ENCODE measurements around the gene AK4.

Gene AK4

DNA sequence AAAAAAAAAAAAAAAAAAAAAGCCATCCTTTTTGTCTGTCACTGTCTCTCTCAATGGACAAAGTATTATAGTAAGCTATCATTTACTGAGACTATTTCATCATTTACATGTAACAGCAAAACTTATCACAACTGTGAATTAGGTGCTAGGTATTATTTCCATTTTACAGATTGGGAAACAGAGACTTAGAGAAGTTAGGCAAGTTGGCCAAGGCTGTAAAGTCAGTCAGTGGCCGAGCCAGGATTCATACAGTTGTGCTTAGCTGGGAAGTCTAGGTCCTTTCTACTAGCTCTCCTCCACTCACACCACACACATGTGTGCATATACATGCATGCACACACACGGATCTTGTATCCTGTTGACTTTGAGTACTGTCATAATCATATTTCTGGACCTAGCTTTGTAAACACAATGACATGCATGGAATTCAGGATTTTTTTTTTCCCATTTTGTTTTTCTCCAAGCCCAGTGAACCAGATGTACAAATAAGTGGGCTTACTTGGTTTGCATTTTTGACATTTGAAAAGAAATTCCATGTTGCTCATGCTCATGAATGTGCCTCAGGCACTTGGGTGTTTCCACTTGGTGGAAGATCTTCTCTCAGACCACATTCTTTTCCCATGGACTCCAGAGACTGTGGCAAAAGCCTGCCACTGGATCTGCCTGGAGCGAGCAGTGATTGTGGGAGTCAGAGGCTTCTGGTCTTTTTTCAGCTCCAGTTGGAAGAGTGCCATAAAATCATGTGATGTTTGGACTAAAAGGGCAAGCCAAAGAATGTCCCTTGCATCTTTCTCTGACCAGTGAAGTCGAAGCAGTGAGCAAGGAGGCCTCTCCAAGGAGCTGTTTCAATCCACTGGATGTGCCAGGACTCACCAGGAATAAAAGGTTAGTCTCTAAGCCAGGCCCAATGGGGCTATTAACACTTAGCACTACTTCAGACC, 99.7 kb downstream of the AK4 start:
- peak in 21 of 51 donors; percentile 6 to 77 (median 31) for DNase-seq

DNA sequence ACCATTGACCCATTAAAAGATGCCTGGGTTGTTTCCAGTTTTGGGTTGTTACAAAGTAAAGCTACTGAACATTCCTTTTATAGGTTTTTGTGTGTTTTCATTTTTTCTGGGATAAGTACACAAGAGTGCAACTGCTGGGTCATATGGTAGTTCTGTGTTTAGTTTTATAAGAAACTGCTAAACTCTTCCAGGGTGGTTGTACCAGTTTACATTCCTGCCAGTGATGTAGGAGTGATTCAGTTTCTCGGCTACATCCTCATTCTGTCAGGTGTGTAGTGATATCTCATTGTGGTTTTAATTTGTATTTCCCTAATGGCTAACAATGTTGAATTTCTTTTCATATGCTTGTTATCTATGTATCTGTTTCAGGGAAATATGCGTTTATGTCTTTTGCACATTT, 102.8 kb downstream of the AK4 start:
- no peak for DNase-seq

DNA sequence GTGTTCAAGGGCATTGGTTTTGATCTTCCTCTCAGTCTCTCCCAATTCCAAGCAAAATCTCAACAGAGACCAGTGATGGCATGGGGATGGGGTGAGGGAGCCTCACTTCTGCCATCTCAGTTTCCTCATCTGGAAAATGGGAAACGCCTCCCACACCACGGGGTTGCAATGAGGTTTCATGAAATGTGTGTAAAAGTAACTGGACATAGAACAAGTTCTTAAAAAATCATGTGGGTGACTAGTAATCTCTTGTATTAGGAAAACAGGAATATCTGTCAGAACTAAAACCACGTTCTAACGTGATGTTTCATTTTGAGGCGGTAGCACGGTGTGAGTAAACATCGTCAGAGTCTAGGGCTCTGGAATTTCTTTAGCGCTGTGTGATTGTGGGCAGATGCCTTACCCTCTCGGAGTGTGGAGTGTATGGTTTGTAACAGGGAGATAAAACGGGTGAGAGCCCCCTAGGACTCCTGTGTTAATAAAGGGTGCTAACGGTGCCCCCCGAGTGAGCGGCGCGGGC, 105.9 kb downstream of the AK4 start:
- no peak for DNase-seq

DNA sequence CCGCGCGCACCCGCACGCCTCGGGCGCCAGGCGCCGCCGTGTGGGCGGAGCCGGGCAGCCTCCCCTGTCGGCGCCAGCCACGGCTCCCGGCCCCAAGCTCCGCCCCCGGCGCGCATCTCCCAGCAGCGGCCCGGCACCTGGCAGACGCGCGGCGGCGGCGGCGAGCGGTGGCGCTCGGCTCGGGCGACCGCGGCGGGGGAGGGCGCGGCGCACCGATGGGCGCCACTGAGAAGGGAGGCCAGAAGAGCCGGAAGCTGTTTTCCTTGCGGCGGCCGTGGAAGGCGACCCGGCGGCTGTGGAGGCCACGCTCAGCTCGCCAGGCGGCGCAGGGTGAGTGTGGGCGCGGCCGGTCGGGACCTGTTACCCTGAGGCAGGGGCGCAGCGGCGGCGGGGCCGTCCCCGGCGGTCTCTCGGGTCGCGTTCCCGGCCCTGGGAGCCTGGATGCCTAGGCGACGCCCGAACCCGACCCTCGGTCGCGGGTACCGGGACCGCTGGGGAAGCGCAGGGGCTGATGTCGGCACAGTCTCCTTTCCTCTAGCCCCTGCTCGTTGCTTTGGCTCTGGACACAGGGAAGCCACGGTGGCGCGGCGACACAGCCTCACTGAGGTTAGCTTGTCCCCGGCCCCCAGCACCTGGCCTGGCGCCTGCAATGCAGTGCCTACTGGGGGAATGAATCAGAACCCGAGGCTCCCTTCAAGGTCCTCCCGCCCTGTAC, 106.5 kb downstream of the AK4 start:
- DNase-seq = peak in 47 of 51 donors; percentile 44 to 92 (median 72)

DNA sequence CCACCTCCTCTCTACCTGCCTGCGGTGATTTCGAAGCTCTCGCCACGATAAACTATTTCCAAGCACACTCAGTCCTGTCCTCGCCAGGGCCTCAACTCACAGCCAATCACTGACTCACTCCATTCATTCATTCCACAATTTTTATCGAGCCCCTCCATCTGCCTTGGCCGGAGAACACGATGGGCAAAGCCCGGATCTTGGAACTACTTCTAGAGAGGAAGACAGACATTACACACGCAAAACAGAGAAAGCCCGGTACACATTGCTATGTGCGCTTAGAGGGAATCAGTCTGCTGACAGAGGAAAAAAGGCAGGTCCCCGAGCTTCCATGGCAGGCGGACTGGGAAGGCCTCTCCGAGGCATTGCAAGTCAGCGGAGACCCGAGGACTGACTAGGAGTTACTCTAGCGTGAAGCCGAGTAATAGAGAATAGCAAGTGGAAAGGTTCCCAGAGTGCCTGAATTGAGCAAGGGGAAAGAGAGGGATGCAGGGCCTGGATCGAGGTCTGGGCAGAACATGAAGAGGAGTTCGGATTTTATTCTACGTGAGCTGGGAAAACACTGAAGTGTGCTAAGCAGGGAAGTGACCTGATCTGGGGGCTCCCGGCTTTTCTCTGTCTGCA, 107.1 kb downstream of the AK4 start:
- peak in 31 of 51 donors; percentile 7 to 87 (median 37) for DNase-seq

DNA sequence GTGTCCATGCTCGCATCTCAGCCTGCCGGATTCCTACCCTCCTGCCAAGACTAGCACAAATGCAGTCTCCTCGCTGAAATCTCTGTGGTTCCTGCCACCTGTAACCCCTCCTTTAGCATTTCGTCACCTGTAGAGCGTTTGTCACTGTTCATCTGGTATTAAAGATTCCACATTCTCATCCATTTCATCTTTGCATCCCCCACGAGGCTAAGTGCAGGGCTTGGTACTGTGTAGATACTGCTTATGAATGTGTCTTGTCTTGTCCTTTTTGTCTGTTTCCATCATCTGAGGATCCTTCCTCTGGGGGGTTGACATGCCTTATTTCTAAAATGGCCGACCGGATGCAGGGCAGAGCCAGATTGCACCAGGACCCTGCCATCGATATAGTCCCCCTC, 107.7 kb downstream of the AK4 start:
- peak in 7 of 51 donors; percentile 16 to 83 (median 47) for DNase-seq

- peak in 16 of 51 donors; percentile 4 to 50 (median 26) for DNase-seq
These were observed 109.1 kb downstream of the AK4 start for GRCh38 chr1:65256860-65257708.

GRCh38 chr1:65258106-65258505, 110.1 kb downstream of the AK4 start:
- DNase-seq = no peak

GRCh38 chr1:65259816-65260215, 111.8 kb downstream of the AK4 start:
- DNase-seq = no peak

DNA sequence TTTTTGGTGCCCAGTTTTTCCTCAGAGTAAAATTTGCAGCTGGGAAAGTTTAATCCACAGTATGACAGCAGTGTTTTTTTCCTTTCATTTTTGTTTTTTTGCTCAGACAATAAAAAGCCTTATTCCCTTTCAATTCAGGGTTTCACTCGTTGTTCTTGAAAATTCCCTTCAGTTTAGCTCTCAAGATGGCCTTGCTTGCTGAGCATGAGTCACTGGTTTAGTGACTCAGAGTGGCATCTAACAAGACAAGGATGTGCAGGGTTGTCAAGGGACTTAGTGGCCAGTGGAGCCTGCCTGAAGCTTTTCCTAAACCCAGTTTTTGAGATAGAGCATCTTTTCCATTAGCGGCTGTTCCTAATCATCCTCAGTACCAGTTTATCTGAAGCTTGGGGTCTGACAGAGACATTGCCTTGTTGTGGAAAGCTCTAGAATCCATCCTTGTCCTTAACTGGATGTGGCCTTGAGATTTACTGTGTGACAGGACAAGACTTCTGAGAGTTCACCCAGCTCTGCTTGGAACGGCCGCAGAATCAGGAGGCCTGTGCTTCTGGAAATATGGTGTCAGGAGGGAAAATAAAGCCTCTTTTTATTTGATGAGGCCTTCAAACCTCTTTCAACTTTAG, 113.0 kb downstream of the AK4 start:
- peak in 21 of 51 donors; percentile 5 to 68 (median 21) for DNase-seq

- no peak for DNase-seq
These were observed 115.3 kb downstream of the AK4 start for GRCh38 chr1:65263286-65263685.

DNA sequence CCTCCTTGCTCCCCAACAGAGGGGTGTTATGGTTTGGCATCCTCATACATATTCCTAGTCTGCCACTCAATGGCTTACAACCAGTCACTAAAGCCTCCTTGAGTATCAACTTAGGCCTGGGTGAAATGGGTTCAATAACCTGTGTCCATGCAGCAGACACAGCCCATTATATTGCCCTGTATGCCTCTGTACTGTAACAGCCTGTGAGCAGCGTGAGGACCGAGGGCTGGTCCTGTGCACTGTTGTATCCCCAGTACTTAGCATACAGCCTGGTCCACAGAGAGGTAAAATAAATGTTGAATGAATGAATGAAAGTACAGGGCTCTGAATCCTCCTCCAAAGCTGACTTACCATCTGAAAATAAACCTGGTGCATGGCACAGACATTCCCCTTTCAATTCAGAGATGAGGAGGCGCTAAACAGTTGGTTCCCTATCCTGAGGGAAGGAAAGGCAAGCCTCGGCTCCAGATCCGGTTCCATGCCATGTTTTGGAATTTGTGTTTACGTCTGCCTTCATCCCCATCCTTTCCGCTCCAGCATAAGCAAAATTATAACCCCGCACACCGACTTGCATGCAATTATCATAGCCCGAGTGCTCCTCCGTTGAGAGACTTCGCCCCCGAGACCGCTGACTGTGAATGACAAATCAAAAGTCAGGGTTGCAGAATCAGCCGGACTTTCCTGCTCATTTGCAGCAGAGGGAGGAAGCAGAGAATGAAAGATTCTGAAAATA, 116.4 kb downstream of the AK4 start:
- DNase-seq = peak in 33 of 51 donors; percentile 11 to 80 (median 31)

DNA sequence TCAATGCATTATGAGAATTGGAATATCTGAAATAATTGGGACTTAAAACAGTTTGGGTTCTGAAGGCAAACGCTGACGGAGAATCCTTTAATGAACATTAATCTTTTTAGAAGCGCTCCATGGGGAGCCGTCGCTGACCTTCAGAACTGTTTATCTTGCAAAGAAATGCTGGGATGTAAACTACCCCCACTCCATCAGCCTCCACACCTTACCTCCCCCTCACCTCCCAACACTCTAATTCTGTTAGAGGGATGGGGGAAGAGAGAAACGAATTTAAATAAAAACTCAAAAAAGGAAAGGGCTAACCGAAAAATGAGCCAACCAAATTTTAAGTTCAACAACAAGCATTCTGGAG, 117.3 kb downstream of the AK4 start:
- no peak for DNase-seq

GRCh38 chr1:65265651-65266351, 117.8 kb downstream of the AK4 start:
- DNase-seq = peak in 36 of 51 donors; percentile 12 to 82 (median 42)

GRCh38 chr1:65266476-65266875, 118.5 kb downstream of the AK4 start:
- DNase-seq = no peak

- no peak for DNase-seq
These were observed 119.3 kb downstream of the AK4 start for GRCh38 chr1:65267271-65267670.

- DNase-seq = no peak
These were observed 119.7 kb downstream of the AK4 start for GRCh38 chr1:65267683-65268082.

DNA sequence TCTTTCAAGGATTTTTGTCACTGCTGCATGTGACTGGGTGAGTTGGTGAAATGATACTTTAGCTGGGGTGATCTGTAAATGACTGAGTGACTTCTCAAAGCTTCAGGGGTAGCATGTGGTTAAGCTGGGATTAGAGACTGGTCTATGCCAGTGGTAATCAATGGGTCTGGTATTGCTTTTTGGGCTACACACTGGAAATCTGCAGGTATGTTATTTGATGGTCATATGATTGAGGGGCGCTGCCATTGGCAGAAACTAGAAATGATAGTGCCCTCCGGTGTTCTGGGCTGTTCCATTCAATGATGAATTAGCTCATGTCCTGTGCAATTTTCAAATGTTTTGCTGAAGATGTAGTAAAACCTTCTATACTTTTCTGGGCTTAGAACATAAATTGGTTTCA, 121.6 kb downstream of the AK4 start:
- no peak for DNase-seq

All from hypothalamus (tissue), 51 donors.